Measurements from ENCODE around the gene MED13L. TPM values are rescaled to one million over a fixed set of nuclear protein-coding genes. Genes with fewer than 3 reads are reported as not detected.

Gene MED13L
- total and polyA plus RNA-seq, 2 of the 4 experiments (the other 2 are of a cell fraction) = 17.9 to 49.1 TPM

DNA sequence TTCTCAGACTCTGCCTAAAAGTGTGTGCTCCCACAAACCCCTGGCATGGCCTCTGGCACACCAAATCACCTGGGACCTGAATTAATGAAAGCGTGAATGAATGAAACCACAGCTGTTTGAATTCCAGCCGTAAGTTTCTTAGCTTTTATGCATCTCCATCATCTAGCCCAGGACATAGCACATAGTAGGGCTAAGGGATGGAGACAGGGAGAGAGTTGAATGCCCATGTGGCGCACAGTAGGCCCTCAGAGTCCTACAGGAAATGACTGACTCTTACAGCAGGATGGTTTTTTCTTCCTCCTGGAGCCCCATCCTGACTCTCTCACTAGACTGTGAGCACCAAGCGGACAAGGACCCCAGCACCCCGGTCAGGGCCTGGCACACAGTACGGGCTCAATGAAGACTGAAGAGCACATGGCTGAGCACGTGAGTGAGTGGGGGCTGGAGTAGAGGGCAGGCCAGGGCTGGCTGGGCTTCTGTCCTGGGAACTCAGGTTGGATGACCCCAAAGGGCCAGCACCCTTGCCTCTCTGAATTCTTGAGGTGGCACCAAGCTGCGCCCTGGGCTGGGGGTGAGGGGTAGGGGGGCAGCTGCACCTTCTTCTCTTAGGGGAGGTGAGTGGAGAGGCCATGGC, 351.3 kb downstream of the MED13L start:
- no peak overlapping the region for H3K4me2 ChIP-seq (ENCODE audit: low read depth, low read length)
- H3K4me1 ChIP-seq (ENCODE audit: control insufficient read depth, insufficient read depth, low read length) = no peaks in the 10 kb centered on the region
- H2BK20ac ChIP-seq (ENCODE audit: low read depth, low read length) = no peak overlapping the region
- no peak overlapping the region for H3K4me3 ChIP-seq (ENCODE audit: insufficient read depth, low read depth, low read length)
- BruUV-seq (replicated peaks) = no TSS peak
- DNase-seq (no peak), ATAC-seq (ENCODE audit: low read depth) (no peak)
- no peak overlapping the region for H2AK9ac ChIP-seq (replicated peaks; ENCODE audit: low read depth, low read length, poor library complexity)
- no peak overlapping the region for H4K91ac ChIP-seq (ENCODE audit: insufficient read depth, low read depth, low read length)
- TF ChIP-seq, protein P1, sequence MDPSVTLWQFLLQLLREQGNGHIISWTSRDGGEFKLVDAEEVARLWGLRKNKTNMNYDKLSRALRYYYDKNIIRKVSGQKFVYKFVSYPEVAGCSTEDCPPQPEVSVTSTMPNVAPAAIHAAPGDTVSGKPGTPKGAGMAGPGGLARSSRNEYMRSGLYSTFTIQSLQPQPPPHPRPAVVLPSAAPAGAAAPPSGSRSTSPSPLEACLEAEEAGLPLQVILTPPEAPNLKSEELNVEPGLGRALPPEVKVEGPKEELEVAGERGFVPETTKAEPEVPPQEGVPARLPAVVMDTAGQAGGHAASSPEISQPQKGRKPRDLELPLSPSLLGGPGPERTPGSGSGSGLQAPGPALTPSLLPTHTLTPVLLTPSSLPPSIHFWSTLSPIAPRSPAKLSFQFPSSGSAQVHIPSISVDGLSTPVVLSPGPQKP (IDR thresholded peaks at IDR 0.05; ENCODE audit: borderline replicate concordance, low read depth, low read length) = no peak
- no peak for TF ChIP-seq RFX5 (IDR thresholded peaks at IDR 0.05; ENCODE audit: low read depth, low read length)
- no peak for TF ChIP-seq MAZ (IDR thresholded peaks at IDR 0.05; ENCODE audit: borderline replicate concordance, low read depth, low read length)
- TF ChIP-seq SMC3 (IDR thresholded peaks at IDR 0.05; ENCODE audit: low read depth, low read length) = no peak
- TF ChIP-seq, protein P2, sequence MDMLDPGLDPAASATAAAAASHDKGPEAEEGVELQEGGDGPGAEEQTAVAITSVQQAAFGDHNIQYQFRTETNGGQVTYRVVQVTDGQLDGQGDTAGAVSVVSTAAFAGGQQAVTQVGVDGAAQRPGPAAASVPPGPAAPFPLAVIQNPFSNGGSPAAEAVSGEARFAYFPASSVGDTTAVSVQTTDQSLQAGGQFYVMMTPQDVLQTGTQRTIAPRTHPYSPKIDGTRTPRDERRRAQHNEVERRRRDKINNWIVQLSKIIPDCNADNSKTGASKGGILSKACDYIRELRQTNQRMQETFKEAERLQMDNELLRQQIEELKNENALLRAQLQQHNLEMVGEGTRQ (IDR thresholded peaks at IDR 0.05; ENCODE audit: low read depth, low read length) = no peak
- no peak for TF ChIP-seq POLR2A (IDR thresholded peaks at IDR 0.05; ENCODE audit: low read depth, low read length)
- TF ChIP-seq BHLHE40 (IDR thresholded peaks at IDR 0.05; ENCODE audit: low read depth, low read length) = no peak
- TF ChIP-seq, protein P3, sequence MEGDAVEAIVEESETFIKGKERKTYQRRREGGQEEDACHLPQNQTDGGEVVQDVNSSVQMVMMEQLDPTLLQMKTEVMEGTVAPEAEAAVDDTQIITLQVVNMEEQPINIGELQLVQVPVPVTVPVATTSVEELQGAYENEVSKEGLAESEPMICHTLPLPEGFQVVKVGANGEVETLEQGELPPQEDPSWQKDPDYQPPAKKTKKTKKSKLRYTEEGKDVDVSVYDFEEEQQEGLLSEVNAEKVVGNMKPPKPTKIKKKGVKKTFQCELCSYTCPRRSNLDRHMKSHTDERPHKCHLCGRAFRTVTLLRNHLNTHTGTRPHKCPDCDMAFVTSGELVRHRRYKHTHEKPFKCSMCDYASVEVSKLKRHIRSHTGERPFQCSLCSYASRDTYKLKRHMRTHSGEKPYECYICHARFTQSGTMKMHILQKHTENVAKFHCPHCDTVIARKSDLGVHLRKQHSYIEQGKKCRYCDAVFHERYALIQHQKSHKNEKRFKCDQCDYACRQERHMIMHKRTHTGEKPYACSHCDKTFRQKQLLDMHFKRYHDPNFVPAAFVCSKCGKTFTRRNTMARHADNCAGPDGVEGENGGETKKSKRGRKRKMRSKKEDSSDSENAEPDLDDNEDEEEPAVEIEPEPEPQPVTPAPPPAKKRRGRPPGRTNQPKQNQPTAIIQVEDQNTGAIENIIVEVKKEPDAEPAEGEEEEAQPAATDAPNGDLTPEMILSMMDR (conservative IDR thresholded peaks at IDR 0.05; ENCODE audit: low read depth, low read length) = no peak
- TF ChIP-seq CEBPB (IDR thresholded peaks at IDR 0.05; ENCODE audit: low read depth, low read length) = no peak
- no peak for TF ChIP-seq RCOR1 (IDR thresholded peaks at IDR 0.05; ENCODE audit: insufficient replicate concordance, low read length)
- TF ChIP-seq MXI1 (IDR thresholded peaks at IDR 0.05; ENCODE audit: borderline replicate concordance, low read depth, low read length) = no peak
- no peak for TF ChIP-seq RAD21 (IDR thresholded peaks at IDR 0.05; ENCODE audit: low read length)
- TF ChIP-seq CHD1 (IDR thresholded peaks at IDR 0.05; ENCODE audit: low read depth, low read length) = no peak
- TF ChIP-seq FOS (IDR thresholded peaks at IDR 0.05; ENCODE audit: low read depth, low read length) = no peak
- H4K20me1 ChIP-seq (ENCODE audit: insufficient read depth, low read length) = no peaks in the 10 kb centered on the region
- no peak overlapping the region for H2AFZ ChIP-seq (replicated peaks; ENCODE audit: low read length, poor library complexity)
- H2BK15ac ChIP-seq (ENCODE audit: low read depth, low read length) = no peak overlapping the region
- no CpG with 5 or more reads among the region's 8 CpGs for WGBS, 2 experiments (ENCODE audit: extremely low coverage in 2 of 2, insufficient read length in 1 of 2)
- no peak overlapping the region for H3K56ac ChIP-seq (ENCODE audit: extremely low read depth, insufficient read depth, low read length)
- no peaks in the 10 kb centered on the region for H3K79me1 ChIP-seq (ENCODE audit: low read depth in 1 of 2, low read length in 2 of 2)
- no peak overlapping the region for H2BK120ac ChIP-seq (ENCODE audit: low read depth, low read length)
- H4K8ac ChIP-seq (ENCODE audit: low read depth in 2 of 2, low read length in 2 of 2) = no peak overlapping the region
- H3K27ac ChIP-seq (ENCODE audit: insufficient read depth, low read length) = no peak overlapping the region
- H3K14ac ChIP-seq (replicated peaks; ENCODE audit: low read depth, low read length) = no peak overlapping the region
- intact Hi-C loops (cut with micrococcal nuclease) = no loop called here
- dilution Hi-C loops (cut with HindIII; ENCODE audit: low sequenced_read_pairs, unreplicated experiment) = no loop called here
- in situ Hi-C loops (cut with MboI; ENCODE audit: low sequenced_read_pairs) = no loop called here
- no peak overlapping the region for H4K5ac ChIP-seq (ENCODE audit: low read depth, low read length)
- H3K9me3 ChIP-seq (ENCODE audit: control insufficient read depth, insufficient read depth, low read length) = peaks cover 7% of the 10 kb centered on the region
- peaks cover 9% of the 10 kb centered on the region for H3K27me3 ChIP-seq (ENCODE audit: control insufficient read depth, insufficient read depth, low read length)
- no peak overlapping the region for H3K23ac ChIP-seq (ENCODE audit: low read depth, low read length)
- H3K9me1 ChIP-seq (ENCODE audit: insufficient read depth, low read length) = no peaks in the 10 kb centered on the region
- H3K4ac ChIP-seq (ENCODE audit: low read depth, low read length) = no peak overlapping the region
- H2AK5ac ChIP-seq (ENCODE audit: low read depth, low read length) = no peak overlapping the region
- H3K18ac ChIP-seq (ENCODE audit: low read depth, low read length) = no peak overlapping the region
- no peak overlapping the region for H2BK5ac ChIP-seq (ENCODE audit: low read depth, low read length, poor library complexity, severe bottlenecking)
- no peak overlapping the region for H3K9ac ChIP-seq (ENCODE audit: low read depth, low read length)
- ChIA-PET CTCF (no interaction called here), POLR2A (ENCODE audit: unreplicated experiment) (no interaction called here)
- no peaks in the 10 kb centered on the region for H3K36me3 ChIP-seq (ENCODE audit: control insufficient read depth, insufficient read depth, low read length)
